ENCODE data around the gene FDXR.

Gene FDXR

DNA sequence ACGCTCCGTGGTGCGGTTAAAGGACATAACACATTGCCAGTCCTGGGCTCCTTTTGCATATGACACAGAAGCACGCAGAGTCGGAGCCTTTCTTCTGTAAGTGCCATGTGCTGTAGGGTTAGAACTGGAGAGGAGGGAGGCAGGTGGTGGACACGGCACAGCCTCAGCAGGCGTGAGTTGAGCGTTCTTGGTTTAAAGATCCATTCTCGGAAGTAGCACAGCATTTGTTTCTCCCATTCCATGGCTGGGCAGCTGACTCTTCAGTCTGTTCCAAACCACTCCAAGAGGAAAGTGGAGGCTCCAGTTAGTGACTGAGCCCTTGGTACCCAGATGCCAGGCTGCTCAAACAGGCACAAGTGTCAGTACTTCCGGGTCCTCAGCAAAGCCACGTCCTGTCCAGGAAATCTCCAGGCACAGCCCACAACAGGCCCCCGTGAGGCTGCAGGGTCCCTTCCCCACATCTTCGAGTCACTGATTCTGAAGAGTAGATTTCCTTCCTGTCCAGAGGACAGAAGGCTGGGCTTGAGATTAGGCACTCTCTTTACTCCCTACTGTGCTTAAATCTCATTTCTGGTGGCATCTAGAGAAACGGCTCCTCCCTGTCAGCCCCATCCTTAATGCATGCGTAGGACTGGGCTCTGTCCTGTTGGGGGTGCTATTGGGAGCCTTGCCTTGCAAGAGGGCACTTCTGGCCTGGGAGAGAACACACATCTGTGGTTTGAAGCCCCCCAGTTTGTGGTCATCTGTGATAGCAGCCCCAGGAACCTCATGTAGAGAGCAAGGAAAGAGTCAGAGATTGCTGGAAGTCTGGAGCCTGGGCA is 57.0 kb downstream of the FDXR start:
- DNase-seq = no peak

- DNase-seq = no peak
Observed at GRCh38 chr17:74815067-74815466, 57.7 kb downstream of the FDXR start.

GRCh38 chr17:74814453-74814852 is 58.3 kb downstream of the FDXR start:
- DNase-seq = no peak
